SK-MEL-5 (cell line): ENCODE data around the gene XAB2. TPM values are rescaled to one million over a fixed set of nuclear protein-coding genes. Genes with fewer than 3 reads are reported as not detected.

Experiments
- small RNA-seq, 2 experiments: library from RNA; depleted of rRNA; stranded (forward); fragments of <200 nt; gene quantifications; one replicate each; pipeline ENCODE3, GENCODE V24; 2014
- total RNA-seq: library from RNA; depleted of rRNA; stranded (reverse); fragments of >200 nt; shearing (Covaris generic); gene quantifications from 2 replicates; pipeline ENCODE4 v1.2.3, GENCODE V29; 2014; rRNA removed

The XAB2 gene
- total RNA-seq, 1 experiment from 2014 or later, result 21.5 TPM

Small RNA genes within 50 kb of the gene (small RNA-seq; reads per million reads assigned to genes)
- 0 reads per million in 2 experiments for gene MIR6792

Other genes starting within 250 kb of the XAB2 start
- 1.1 and 1.2 TPM in 2 replicates for gene PEX11G, start 140.5 kb downstream of the XAB2 start, total RNA-seq
- 17.7 and 18.7 TPM in 2 replicates for gene ZNF358, start 113.4 kb downstream of the XAB2 start, total RNA-seq
- gene MCOLN1, start 106.9 kb downstream of the XAB2 start, total RNA-seq, result 9.5 and 10.0 TPM in 2 replicates
- gene PNPLA6, start 93.8 kb downstream of the XAB2 start, total RNA-seq, result 35.9 and 40.0 TPM in 2 replicates
- gene CAMSAP3, start 33.7 kb downstream of the XAB2 start, total RNA-seq, result 0.24 and 0.48 TPM in 2 replicates
- gene PET100, start 248 bp upstream of the XAB2 start, total RNA-seq, result 29.4 and 31.8 TPM in 2 replicates
- gene PCP2, start 4.2 kb upstream of the XAB2 start, total RNA-seq, result not detected in 2 replicates
- 1.0 and 1.3 TPM in 2 replicates for gene STXBP2, start 7.6 kb upstream of the XAB2 start, total RNA-seq
- not detected in 2 replicates for gene RETN, start 39.5 kb upstream of the XAB2 start, total RNA-seq
- gene MCEMP1, start 47.5 kb upstream of the XAB2 start, total RNA-seq, result not detected in 2 replicates
- 37.5 and 54.0 TPM in 2 replicates for gene TRAPPC5, start 51.3 kb upstream of the XAB2 start, total RNA-seq
- gene FCER2, start 72.6 kb upstream of the XAB2 start, total RNA-seq, result not detected in 2 replicates
- gene CLEC4G, start 102.6 kb upstream of the XAB2 start, total RNA-seq, result not detected in 2 replicates
- not detected in 2 replicates for gene CD209, start 118.0 kb upstream of the XAB2 start, total RNA-seq
- gene CLEC4M, start 133.7 kb upstream of the XAB2 start, total RNA-seq, result not detected in 2 replicates
- 4.8 and 7.2 TPM in 2 replicates for gene EVI5L, start 200.7 kb upstream of the XAB2 start, total RNA-seq
- 0.72 TPM in 1 of 2 replicates, not detected in the other for gene PRR36, start 244.8 kb upstream of the XAB2 start, total RNA-seq